Epithelial cell of esophagus (primary cell): Measurements from ENCODE around the gene NKAIN2.

Source experiments
- DNase-seq: peaks from one replicate; pipeline ENCODE4 v3.0.0; 2010; ENCODE audit warnings: low read depth
- H3K4me3 ChIP-seq: 2 replicates; pipeline ENCODE4 v1.5.1; 2011; ENCODE audit warnings: mild to moderate bottlenecking, low read length, control low read depth
- TF ChIP-seq, protein P1 (sequence below): IDR thresholded peaks from 2 replicates; pipeline ENCODE4 v1.5.1; 2011; ENCODE audit warnings: low read depth, mild to moderate bottlenecking, low read length, control low read depth, inconsistent platforms; ENCODE audit not compliant: insufficient read depth; ENCODE audit errors: missing control alignments

Gene NKAIN2

DNA sequence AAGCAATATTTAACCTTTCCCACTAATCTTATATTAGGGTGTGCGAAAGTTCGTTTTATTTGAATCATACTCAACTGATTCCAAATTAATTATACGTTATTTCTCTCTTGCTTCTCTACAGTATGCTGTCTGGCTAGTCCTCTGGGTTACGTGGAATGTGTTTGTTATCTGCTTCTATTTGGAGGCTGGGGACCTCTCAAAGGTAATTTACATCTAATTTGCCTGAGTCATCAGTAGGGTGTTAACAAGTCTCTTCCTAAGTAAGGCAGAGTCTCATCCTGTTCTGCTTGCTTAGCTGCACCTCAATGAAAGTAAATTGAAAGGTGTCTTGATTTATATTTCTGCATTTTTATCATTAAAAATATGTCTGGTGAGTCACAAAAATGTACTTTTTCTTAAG, 551.5 kb downstream of the NKAIN2 start:
- TF ChIP-seq, protein P1, sequence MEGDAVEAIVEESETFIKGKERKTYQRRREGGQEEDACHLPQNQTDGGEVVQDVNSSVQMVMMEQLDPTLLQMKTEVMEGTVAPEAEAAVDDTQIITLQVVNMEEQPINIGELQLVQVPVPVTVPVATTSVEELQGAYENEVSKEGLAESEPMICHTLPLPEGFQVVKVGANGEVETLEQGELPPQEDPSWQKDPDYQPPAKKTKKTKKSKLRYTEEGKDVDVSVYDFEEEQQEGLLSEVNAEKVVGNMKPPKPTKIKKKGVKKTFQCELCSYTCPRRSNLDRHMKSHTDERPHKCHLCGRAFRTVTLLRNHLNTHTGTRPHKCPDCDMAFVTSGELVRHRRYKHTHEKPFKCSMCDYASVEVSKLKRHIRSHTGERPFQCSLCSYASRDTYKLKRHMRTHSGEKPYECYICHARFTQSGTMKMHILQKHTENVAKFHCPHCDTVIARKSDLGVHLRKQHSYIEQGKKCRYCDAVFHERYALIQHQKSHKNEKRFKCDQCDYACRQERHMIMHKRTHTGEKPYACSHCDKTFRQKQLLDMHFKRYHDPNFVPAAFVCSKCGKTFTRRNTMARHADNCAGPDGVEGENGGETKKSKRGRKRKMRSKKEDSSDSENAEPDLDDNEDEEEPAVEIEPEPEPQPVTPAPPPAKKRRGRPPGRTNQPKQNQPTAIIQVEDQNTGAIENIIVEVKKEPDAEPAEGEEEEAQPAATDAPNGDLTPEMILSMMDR, result no peak
- no peak overlapping the region for H3K4me3 ChIP-seq
- DNase-seq, result no peak

DNA sequence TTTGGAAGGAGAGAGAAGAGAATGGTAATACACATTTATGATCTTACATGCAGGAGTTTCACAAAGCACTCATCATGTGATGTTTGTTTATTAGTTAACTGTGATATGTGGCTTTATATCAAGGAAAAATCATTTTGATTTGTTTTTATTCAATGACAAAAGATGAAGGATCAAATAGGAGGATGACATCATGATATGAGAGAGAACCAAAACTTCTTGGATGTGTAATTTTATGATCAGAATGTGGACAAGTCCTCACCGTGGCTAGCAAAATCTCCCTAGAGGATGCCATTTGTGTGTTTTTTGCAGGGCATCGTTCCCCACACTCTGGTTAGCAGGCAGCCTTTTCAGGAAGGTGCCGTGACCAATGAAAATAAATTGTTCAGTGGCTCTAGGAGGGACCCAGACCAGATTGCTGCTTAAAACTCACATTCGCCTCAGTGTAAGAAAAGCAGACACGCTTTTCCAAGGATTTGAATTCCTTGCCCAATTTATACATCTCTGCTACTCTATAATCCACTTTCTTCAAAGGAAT, 552.7 kb downstream of the NKAIN2 start:
- TF ChIP-seq, protein P1, result no peak
- H3K4me3 ChIP-seq, result no peak overlapping the region
- DNase-seq, result no peak

DNA sequence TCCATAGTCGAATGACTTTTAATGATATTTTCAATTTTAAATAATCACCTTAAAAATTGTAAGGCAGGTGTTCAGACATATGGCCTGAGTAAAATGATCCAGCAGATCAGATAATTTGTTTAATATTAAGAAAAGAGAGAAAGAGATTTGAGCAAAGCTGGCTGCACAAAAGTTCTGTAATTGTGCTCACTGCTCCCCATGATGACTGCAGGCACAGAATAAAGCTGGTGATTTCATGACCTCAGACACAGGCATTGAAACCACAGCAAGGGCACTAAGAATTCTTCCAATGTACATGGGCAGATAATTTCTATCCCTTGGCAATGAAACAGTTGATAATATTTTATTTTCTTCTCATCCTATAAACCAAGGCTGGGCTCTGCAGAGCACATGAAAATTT, 553.1 kb downstream of the NKAIN2 start:
- H3K4me3 ChIP-seq, result no peak overlapping the region
- TF ChIP-seq, protein P1, result no peak
- no peak for DNase-seq

DNA sequence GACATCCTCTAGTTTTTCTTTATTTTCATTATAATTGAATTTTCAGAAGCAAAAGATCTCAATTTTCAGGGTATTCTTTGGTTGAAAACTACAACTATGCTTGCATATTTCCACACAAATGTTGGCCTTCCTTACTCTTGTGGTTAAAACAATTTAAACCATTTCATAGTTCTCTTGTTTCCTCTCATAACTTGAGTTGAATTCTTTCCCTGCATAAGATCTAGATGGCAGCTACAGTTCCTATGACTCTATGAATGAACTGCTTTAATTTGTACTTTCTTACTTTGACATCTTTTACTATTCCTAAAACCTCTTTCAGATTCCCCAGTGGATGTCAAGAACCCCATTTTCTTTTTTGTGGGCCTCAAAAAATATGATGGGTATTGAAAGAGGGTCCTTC, 564.5 kb downstream of the NKAIN2 start:
- H3K4me3 ChIP-seq, result no peak overlapping the region
- no peak for DNase-seq
- TF ChIP-seq, protein P1, result no peak

DNA sequence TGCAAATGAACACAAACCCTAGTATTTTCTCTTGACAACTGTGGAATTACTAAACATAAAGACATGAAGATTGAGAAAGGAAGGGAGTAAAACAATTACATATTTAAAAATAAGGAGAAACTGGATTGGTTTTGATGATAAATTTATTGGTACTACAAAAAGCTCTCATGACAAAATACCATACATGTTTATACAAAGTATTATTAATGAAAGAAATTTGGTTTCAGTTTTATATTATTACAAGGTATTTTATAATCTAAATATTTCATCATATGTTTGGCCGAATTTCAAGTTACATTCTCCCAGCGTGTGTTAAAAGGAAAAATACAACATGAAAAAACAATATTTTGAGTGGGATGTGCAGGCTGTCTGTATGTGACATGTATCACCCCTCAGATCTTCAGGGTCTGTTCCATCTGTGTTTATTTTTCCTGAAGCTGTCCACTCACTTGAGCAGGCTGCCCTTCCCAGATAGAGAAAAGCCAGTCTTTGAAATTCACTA, 568.4 kb downstream of the NKAIN2 start:
- TF ChIP-seq, protein P1, result no peak
- DNase-seq, result no peak
- H3K4me3 ChIP-seq, result no peak overlapping the region

DNA sequence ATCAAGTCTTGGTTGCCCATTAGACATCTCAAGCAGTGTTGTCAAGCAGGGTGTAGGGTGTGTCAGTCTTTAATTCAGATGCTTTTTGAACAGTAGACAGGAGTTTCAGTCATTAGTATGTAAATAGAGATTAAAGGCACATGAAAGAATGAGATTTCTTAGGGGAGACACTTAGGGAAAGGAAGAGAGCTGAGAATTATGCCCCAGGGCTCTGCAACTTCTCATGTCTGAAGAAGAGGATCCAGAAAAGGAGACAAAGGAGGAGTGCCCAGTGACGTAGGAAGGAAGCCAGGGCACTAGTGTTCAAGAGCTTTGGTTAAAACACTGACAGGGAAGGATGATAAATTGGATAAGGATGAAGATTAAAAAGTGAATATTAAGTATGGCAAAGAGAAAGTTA, 569.7 kb downstream of the NKAIN2 start:
- H3K4me3 ChIP-seq, result no peak overlapping the region
- TF ChIP-seq, protein P1, result no peak
- DNase-seq, result no peak

DNA sequence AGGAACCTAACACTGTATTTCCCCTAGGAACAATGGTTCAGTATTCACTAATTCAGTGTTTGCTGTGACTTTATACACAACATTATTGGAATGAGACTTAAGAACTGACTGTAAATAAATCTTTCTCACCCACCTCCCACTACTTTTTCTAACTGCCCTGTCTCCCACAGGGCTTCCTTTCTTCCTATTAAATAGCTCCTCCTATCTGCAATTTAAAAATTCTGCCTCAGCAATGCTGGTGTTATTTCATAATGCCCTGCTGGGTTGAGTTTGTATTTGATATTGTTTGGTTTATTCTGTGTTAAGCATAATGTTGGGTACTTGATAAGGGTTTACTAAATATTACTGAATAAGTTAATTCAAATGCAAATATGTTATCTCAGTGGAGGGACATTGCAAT, 585.5 kb downstream of the NKAIN2 start:
- peak; percentile 2 for DNase-seq
- no peak overlapping the region for H3K4me3 ChIP-seq
- TF ChIP-seq, protein P1, result peak; percentile 11
